ENCODE data around the gene DEDD. TPM values are rescaled to one million over a fixed set of nuclear protein-coding genes. Genes with fewer than 3 reads are reported as not detected.

DEDD gene
- polyA plus RNA-seq, 2 of the 4 experiments (the other 2 are of a cell fraction), result 25.3 to 38.4 TPM

- FAIRE-seq (no peak), DNase-seq (ENCODE audit: low read depth in 1 of 2, low spot score in 1 of 2) (no peak), ATAC-seq (no peak)
- ChIA-PET CTCF (interaction anchor here (0.7 to 3.2 kb wide), 2 partner anchors 18 to 260 kb away, joined by 4 to 14 read pairs; no protein-coding TSS in a partner anchor), POLR2A (no interaction called here)
- Histone ChIP-seq H3K4me2 (no peak overlapping the region), H3K4me1 (peaks cover 11% of the 10 kb centered on the region; the same call in 2 of the 3 replicates), H3K27ac (no peak overlapping the region), H3K9me3 (no peaks in the 10 kb centered on the region), H3K4me3 (no peak overlapping the region)
- 94% methylated on average over 11 of the region's 11 CpGs for WGBS (ENCODE audit: missing lambda C conversion rate)
- TF ChIP-seq EP300 (IDR thresholded peaks at IDR 0.05) (no peak), CBX8 (IDR thresholded peaks at IDR 0.05) (no peak), KDM5A (IDR thresholded peaks at IDR 0.05) (no peak), NFE2L2 (conservative IDR thresholded peaks at IDR 0.05; ENCODE audit: low read length) (no peak), HOXB13 (CRISPR knock-in tag; IDR thresholded peaks at IDR 0.05; ENCODE audit: low read depth) (no peak), FOSB (CRISPR knock-in tag; IDR thresholded peaks at IDR 0.05) (no peak), HDAC2 (IDR thresholded peaks at IDR 0.05) (no peak), POLR2AphosphoS2 (conservative IDR thresholded peaks at IDR 0.05; ENCODE audit: low read length) (no peak), SREBF2 (IDR thresholded peaks at IDR 0.05) (no peak), ZFP36 (IDR thresholded peaks at IDR 0.05; ENCODE audit: borderline replicate concordance, partially characterized antibody) (no peak), RARB (CRISPR knock-in tag; IDR thresholded peaks at IDR 0.05) (no peak), ZNF302 (CRISPR knock-in tag; IDR thresholded peaks at IDR 0.05) (no peak), RAD21 (conservative IDR thresholded peaks at IDR 0.05 in 1 of 2, IDR thresholded peaks at IDR 0.05 in 1 of 2) (no peak)
- TF ChIP-seq, protein P1, sequence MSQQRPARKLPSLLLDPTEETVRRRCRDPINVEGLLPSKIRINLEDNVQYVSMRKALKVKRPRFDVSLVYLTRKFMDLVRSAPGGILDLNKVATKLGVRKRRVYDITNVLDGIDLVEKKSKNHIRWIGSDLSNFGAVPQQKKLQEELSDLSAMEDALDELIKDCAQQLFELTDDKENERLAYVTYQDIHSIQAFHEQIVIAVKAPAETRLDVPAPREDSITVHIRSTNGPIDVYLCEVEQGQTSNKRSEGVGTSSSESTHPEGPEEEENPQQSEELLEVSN (IDR thresholded peaks at IDR 0.05; ENCODE audit: borderline replicate concordance, low read depth), result no peak
- TF ChIP-seq, protein P2, sequence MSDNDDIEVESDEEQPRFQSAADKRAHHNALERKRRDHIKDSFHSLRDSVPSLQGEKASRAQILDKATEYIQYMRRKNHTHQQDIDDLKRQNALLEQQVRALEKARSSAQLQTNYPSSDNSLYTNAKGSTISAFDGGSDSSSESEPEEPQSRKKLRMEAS (IDR thresholded peaks at IDR 0.05), result no peak
Observed at GRCh38 chr1:161173711-161174110, 41.2 kb upstream of the DEDD start.

- Histone ChIP-seq H3K4me1 (peaks cover 10% of the 10 kb centered on the region; the same call in 2 of the 3 replicates), H3K9me3 (no peaks in the 10 kb centered on the region), H3K27ac (no peak overlapping the region), H3K4me3 (no peak overlapping the region), H3K4me2 (no peak overlapping the region)
- ATAC-seq, result no peak
- ChIA-PET CTCF (interaction anchor here (3.2 kb wide), 1 partner anchor 19 kb away, joined by 14 read pairs; no protein-coding TSS in a partner anchor), POLR2A (no interaction called here)
- no peak for FAIRE-seq
- WGBS (ENCODE audit: missing lambda C conversion rate), result 85% methylated on average over 4 of the region's 4 CpGs
- DNase-seq (ENCODE audit: low read depth in 1 of 2, low spot score in 1 of 2), result no peak
- no peak for TF ChIP-seq ZNF302 (CRISPR knock-in tag; IDR thresholded peaks at IDR 0.05)
Observed at GRCh38 chr1:161172776-161173376, 40.4 kb upstream of the DEDD start.

- WGBS (ENCODE audit: missing lambda C conversion rate), result 95% methylated on average over 1 of the region's 1 CpG
- no peak for ATAC-seq
- CTCF ChIA-PET, result interaction anchor here (3.2 kb wide), 1 partner anchor 20 kb away, joined by 14 read pairs; no protein-coding TSS in a partner anchor
Observed at GRCh38 chr1:161172349-161172748, 39.9 kb upstream of the DEDD start.

More at GRCh38 chr1:161172349-161172748, 39.9 kb upstream of the DEDD start:
- FAIRE-seq, result no peak
- Histone ChIP-seq H3K27ac (no peak overlapping the region), H3K4me3 (no peak overlapping the region), H3K9me3 (no peaks in the 10 kb centered on the region), H3K4me2 (no peak overlapping the region), H3K4me1 (peaks cover 12% of the 10 kb centered on the region; the same call in 2 of the 3 replicates)
- TF ChIP-seq RCOR1 (IDR thresholded peaks at IDR 0.05; ENCODE audit: low read depth, low read length), result no peak
- TF ChIP-seq MAZ (IDR thresholded peaks at IDR 0.05; ENCODE audit: borderline replicate concordance, low read depth, low read length), result no peak
- TF ChIP-seq JUN (IDR thresholded peaks at IDR 0.05), result no peak
- no peak for TF ChIP-seq KDM1A (IDR thresholded peaks at IDR 0.05; ENCODE audit: low read depth)
- TF ChIP-seq EHMT2 (IDR thresholded peaks at IDR 0.05; ENCODE audit: low read depth), result no peak
- TF ChIP-seq FOSB (CRISPR knock-in tag; IDR thresholded peaks at IDR 0.05), result no peak
- no peak for TF ChIP-seq CHD4 (IDR thresholded peaks at IDR 0.05; ENCODE audit: borderline replicate concordance)
- no peak for TF ChIP-seq ZNF302 (CRISPR knock-in tag; IDR thresholded peaks at IDR 0.05)
- TF ChIP-seq ZFP36 (IDR thresholded peaks at IDR 0.05; ENCODE audit: borderline replicate concordance, partially characterized antibody), result no peak
- TF ChIP-seq RAD21 (conservative IDR thresholded peaks at IDR 0.05 in 1 of 2, IDR thresholded peaks at IDR 0.05 in 1 of 2), result no peak
- no peak for TF ChIP-seq NFE2L2 (conservative IDR thresholded peaks at IDR 0.05; ENCODE audit: low read length)
- TF ChIP-seq, protein P1 (IDR thresholded peaks at IDR 0.05; ENCODE audit: borderline replicate concordance, low read depth), result no peak
- TF ChIP-seq HDAC2 (IDR thresholded peaks at IDR 0.05), result no peak
- TF ChIP-seq MAFK (IDR thresholded peaks at IDR 0.05; ENCODE audit: partially characterized antibody), result no peak
- TF ChIP-seq CEBPB (IDR thresholded peaks at IDR 0.05), result no peak
- TF ChIP-seq USF2 (IDR thresholded peaks at IDR 0.05), result no peak
- no peak for TF ChIP-seq ESRRA (IDR thresholded peaks at IDR 0.05; ENCODE audit: borderline replicate concordance, low read length)
- no peak for TF ChIP-seq FOXS1 (CRISPR knock-in tag; IDR thresholded peaks at IDR 0.05)
- DNase-seq (ENCODE audit: low read depth in 1 of 2, low spot score in 1 of 2), result no peak
- POLR2A ChIA-PET, result interaction anchor here (0.6 kb wide), 1 partner anchor 112 kb away, joined by 3 read pairs; no protein-coding TSS in a partner anchor

All from A549 (cell line).